RWPE2 (cell line): ENCODE measurements around the gene SNX9.
A peak's percentile ranks its signal among the peaks of the same experiment; 100 is the strongest.

Experiments
- ATAC-seq: fragments of 200-7000 bp; cut with Tn5 transposase; 3 replicates; pipeline ENCODE4 v1.9.1; 2021; ENCODE audit warnings: low read depth
- DNase-seq: peaks from one replicate; pipeline ENCODE4 v3.0.0-alpha.2; 2020; ENCODE audit warnings: low spot score
- H3K27ac ChIP-seq: fragments of 450-650 bp; 2 replicates; pipeline ENCODE4 v1.5.1; 2017; ENCODE audit warnings: mild to moderate bottlenecking; ENCODE audit not compliant: poor library complexity, severe bottlenecking
- H3K27me3 ChIP-seq: fragments of 250-450 bp; sonication (Bioruptor Pico); 2 replicates; pipeline ENCODE4 v1.5.1; 2021; ENCODE audit warnings: mild to moderate bottlenecking, moderate library complexity; ENCODE audit not compliant: insufficient read depth, poor library complexity, severe bottlenecking
- H3K36me3 ChIP-seq: fragments of 250-450 bp; sonication (Bioruptor Pico); 2 replicates; pipeline ENCODE4 v1.5.1; 2020; ENCODE audit warnings: low read depth, mild to moderate bottlenecking, moderate library complexity
- H3K4me1 ChIP-seq: fragments of 250-450 bp; sonication (Bioruptor Pico); 2 replicates; pipeline ENCODE4 v1.5.1; 2021; ENCODE audit warnings: mild to moderate bottlenecking, moderate library complexity; ENCODE audit not compliant: insufficient read depth, poor library complexity, severe bottlenecking
- H3K4me3 ChIP-seq: fragments of 250-450 bp; sonication (Bioruptor Pico); 2 replicates; pipeline ENCODE4 v1.5.1; 2021; ENCODE audit warnings: mild to moderate bottlenecking, moderate library complexity; ENCODE audit not compliant: severe bottlenecking
- H3K9me3 ChIP-seq: fragments of 250-450 bp; sonication (Bioruptor Pico); 2 replicates; pipeline ENCODE4 v1.5.1; 2021; ENCODE audit warnings: mild to moderate bottlenecking, moderate library complexity; ENCODE audit not compliant: severe bottlenecking
- CTCF ChIP-seq: fragments of 450-650 bp; IDR thresholded peaks from one replicate; pipeline ENCODE4 v1.5.1; 2017; ENCODE audit warnings: mild to moderate bottlenecking, moderate library complexity; ENCODE audit not compliant: poor library complexity, severe bottlenecking

The SNX9 gene

GRCh38 chr6:157867981-157868380, 44.9 kb downstream of the SNX9 start:
- H3K27ac ChIP-seq = no peak overlapping the region
- H3K27me3 ChIP-seq = no peaks in the 10 kb centered on the region
- H3K9me3 ChIP-seq = no peaks in the 10 kb centered on the region
- peaks cover 31% of the 10 kb centered on the region for H3K36me3 ChIP-seq
- no peak for ATAC-seq
- TF ChIP-seq CTCF = no peak
- H3K4me1 ChIP-seq = peaks cover 6% of the 10 kb centered on the region
- no peak overlapping the region for H3K4me3 ChIP-seq
- DNase-seq = no peak

- no peak for TF ChIP-seq CTCF
- DNase-seq (no peak), ATAC-seq (no peak)
- Histone ChIP-seq H3K36me3 (peaks cover 33% of the 10 kb centered on the region), H3K27me3 (no peaks in the 10 kb centered on the region), H3K27ac (no peak overlapping the region), H3K4me3 (no peak overlapping the region), H3K9me3 (no peaks in the 10 kb centered on the region), H3K4me1 (peaks cover 6% of the 10 kb centered on the region)
Observed at GRCh38 chr6:157868835-157869234, 45.8 kb downstream of the SNX9 start.

GRCh38 chr6:157869673-157870302, 46.7 kb downstream of the SNX9 start:
- H3K4me1 ChIP-seq = peaks cover 6% of the 10 kb centered on the region
- no peak for TF ChIP-seq CTCF
- DNase-seq (no peak), ATAC-seq (no peak)
- no peaks in the 10 kb centered on the region for H3K9me3 ChIP-seq
- no peaks in the 10 kb centered on the region for H3K27me3 ChIP-seq
- H3K36me3 ChIP-seq = peaks cover 42% of the 10 kb centered on the region
- H3K4me3 ChIP-seq = no peak overlapping the region
- H3K27ac ChIP-seq = no peak overlapping the region

GRCh38 chr6:157873735-157874344, 50.8 kb downstream of the SNX9 start:
- peak; percentile 90 for TF ChIP-seq CTCF
- DNase-seq (no peak), ATAC-seq (peak; percentile 87)
- H3K4me3 ChIP-seq = no peak overlapping the region
- H3K9me3 ChIP-seq = no peaks in the 10 kb centered on the region
- H3K4me1 ChIP-seq = no peaks in the 10 kb centered on the region
- H3K27ac ChIP-seq = no peak overlapping the region
- H3K27me3 ChIP-seq = no peaks in the 10 kb centered on the region
- H3K36me3 ChIP-seq = peaks cover 66% of the 10 kb centered on the region

GRCh38 chr6:157877149-157877548, 54.1 kb downstream of the SNX9 start:
- DNase-seq = no peak
- peaks cover 72% of the 10 kb centered on the region for H3K36me3 ChIP-seq
- H3K4me1 ChIP-seq = no peaks in the 10 kb centered on the region
- no peak overlapping the region for H3K27ac ChIP-seq
- H3K4me3 ChIP-seq = no peak overlapping the region
- ATAC-seq = no peak
- TF ChIP-seq CTCF = no peak
- H3K27me3 ChIP-seq = no peaks in the 10 kb centered on the region
- H3K9me3 ChIP-seq = no peaks in the 10 kb centered on the region
